ENCODE data around the gene KCNK4.

Gene KCNK4

GRCh38 chr11:64334764-64335735, 43.9 kb downstream of the KCNK4 start:
- TF ChIP-seq CTCF (IDR thresholded peaks at IDR 0.05; ENCODE audit: unreplicated experiment in 3 of 3): no peak
- Mint-ChIP-seq H3K4me3 (no peak overlapping the region), H3K36me3 (ENCODE audit: low read depth) (no peaks in the 10 kb centered on the region), H3K4me1 (peaks cover 5% of the 10 kb centered on the region), H3K27me3 (ENCODE audit: low read depth) (peaks cover 10% of the 10 kb centered on the region), H3K27ac (no peak overlapping the region), H3K9me3 (no peaks in the 10 kb centered on the region)

GRCh38 chr11:64337538-64338249, 46.6 kb downstream of the KCNK4 start:
- no peak for TF ChIP-seq CTCF (IDR thresholded peaks at IDR 0.05; ENCODE audit: unreplicated experiment in 3 of 3)
- Mint-ChIP-seq H3K27ac (peak overlapping the region in 1 of 3 experiments; percentile 44), H3K36me3 (ENCODE audit: low read depth) (no peaks in the 10 kb centered on the region), H3K27me3 (ENCODE audit: low read depth) (peaks cover 15% of the 10 kb centered on the region), H3K4me3 (no peak overlapping the region), H3K9me3 (no peaks in the 10 kb centered on the region), H3K4me1 (peaks cover 12% of the 10 kb centered on the region)

- peaks cover 12% of the 10 kb centered on the region for H3K4me1 Mint-ChIP-seq
- TF ChIP-seq CTCF (IDR thresholded peaks at IDR 0.05; ENCODE audit: unreplicated experiment in 3 of 3): no peak
- H3K36me3 Mint-ChIP-seq (ENCODE audit: low read depth): no peaks in the 10 kb centered on the region
- H3K27ac Mint-ChIP-seq: peak overlapping the region in 1 of 3 experiments; percentile 44
- peaks cover 15% of the 10 kb centered on the region for H3K27me3 Mint-ChIP-seq (ENCODE audit: low read depth)
- H3K4me3 Mint-ChIP-seq: peak overlapping the region in 1 of 3 experiments; percentile 16
- H3K9me3 Mint-ChIP-seq: no peaks in the 10 kb centered on the region
Observed at GRCh38 chr11:64338716-64339115, 47.6 kb downstream of the KCNK4 start.

- H3K36me3 Mint-ChIP-seq (ENCODE audit: low read depth): no peaks in the 10 kb centered on the region
- no peaks in the 10 kb centered on the region for H3K9me3 Mint-ChIP-seq
- peak overlapping the region in 1 of 3 experiments; percentile 19 for H3K4me3 Mint-ChIP-seq
- H3K27ac Mint-ChIP-seq: peak overlapping the region in 1 of 3 experiments; percentile 17
- H3K4me1 Mint-ChIP-seq: peaks cover 12% of the 10 kb centered on the region
- peaks cover 15% of the 10 kb centered on the region for H3K27me3 Mint-ChIP-seq (ENCODE audit: low read depth)
- no peak for TF ChIP-seq CTCF (IDR thresholded peaks at IDR 0.05; ENCODE audit: unreplicated experiment in 3 of 3)
Observed at GRCh38 chr11:64339286-64339685, 48.2 kb downstream of the KCNK4 start.

- Mint-ChIP-seq H3K27me3 (ENCODE audit: low read depth) (peaks cover 15% of the 10 kb centered on the region), H3K4me3 (peak within 1 kb of the TSS; percentile 62 to 72 (median 67)), H3K36me3 (ENCODE audit: low read depth) (no peaks in the 10 kb centered on the region), H3K4me1 (peaks cover 11% of the 10 kb centered on the region), H3K9me3 (no peaks in the 10 kb centered on the region), H3K27ac (peak within 1 kb of the TSS in 1 of 3 experiments; percentile 63)
- TF ChIP-seq CTCF (IDR thresholded peaks at IDR 0.05; ENCODE audit: unreplicated experiment in 3 of 3): no peak
Observed at GRCh38 chr11:64339754-64340408, 48.8 kb downstream of the KCNK4 start, which contains the start of gene CCDC88B. CCDC88B (plus strand) TSS chr11:64340204; CDS start chr11:64340267, 63 bp downstream.
